ENCODE results near the gene PHACTR4.
A peak's percentile ranks its signal among the peaks of the same experiment; 100 is the strongest.
"Not testable (repeated sequence)": the region's sequence is repeated elsewhere in the genome, so short reads cannot be mapped to it uniquely, and the experiment has no call there.

Gene PHACTR4
- long read RNA-seq, donor 1, full-length matches to known transcripts, result 5 of 10 reads
- long read RNA-seq, donor 1, partial matches to known transcripts, result 5 of 10 reads
- long read RNA-seq, donor 1, other reads (novel, unspliced or antisense), result 0 of 10 reads
- long read RNA-seq, donor 2, full-length matches to known transcripts, result 6 of 6 reads
- long read RNA-seq, donor 2, partial matches to known transcripts, result 0 of 6 reads
- long read RNA-seq, donor 2, other reads (novel, unspliced or antisense), result 0 of 6 reads
- long read RNA-seq, donor 3, full-length matches to known transcripts, result 6 of 6 reads
- long read RNA-seq, donor 3, partial matches to known transcripts, result 0 of 6 reads
- long read RNA-seq, donor 3, other reads (novel, unspliced or antisense), result 0 of 6 reads
- long read RNA-seq, donor 4, full-length matches to known transcripts, result 10 of 15 reads
- long read RNA-seq, donor 4, partial matches to known transcripts, result 5 of 15 reads
- long read RNA-seq, donor 4, other reads (novel, unspliced or antisense), result 0 of 15 reads
- long read RNA-seq, donor 5, full-length matches to known transcripts, result 7 of 20 reads
- long read RNA-seq, donor 5, partial matches to known transcripts, result 13 of 20 reads
- long read RNA-seq, donor 5, other reads (novel, unspliced or antisense), result 0 of 20 reads
- long read RNA-seq, donor 6, transcript PHACTR4-203 (6 exons, 1,421 nt), result major isoform, 5 of 5 reads
- long read RNA-seq, donor 6, partial matches to known transcripts, result 0 of 5 reads
- long read RNA-seq, donor 6, other reads (novel, unspliced or antisense), result 0 of 5 reads
- long read RNA-seq, donor 7, full-length matches to known transcripts, result 3 of 27 reads
- long read RNA-seq, donor 7, partial matches to known transcripts, result 24 of 27 reads
- long read RNA-seq, donor 7, other reads (novel, unspliced or antisense), result 0 of 27 reads
- long read RNA-seq, donor 8, full-length matches to known transcripts, result 10 of 10 reads
- long read RNA-seq, donor 8, partial matches to known transcripts, result 0 of 10 reads
- long read RNA-seq, donor 8, other reads (novel, unspliced or antisense), result 0 of 10 reads

DNA sequence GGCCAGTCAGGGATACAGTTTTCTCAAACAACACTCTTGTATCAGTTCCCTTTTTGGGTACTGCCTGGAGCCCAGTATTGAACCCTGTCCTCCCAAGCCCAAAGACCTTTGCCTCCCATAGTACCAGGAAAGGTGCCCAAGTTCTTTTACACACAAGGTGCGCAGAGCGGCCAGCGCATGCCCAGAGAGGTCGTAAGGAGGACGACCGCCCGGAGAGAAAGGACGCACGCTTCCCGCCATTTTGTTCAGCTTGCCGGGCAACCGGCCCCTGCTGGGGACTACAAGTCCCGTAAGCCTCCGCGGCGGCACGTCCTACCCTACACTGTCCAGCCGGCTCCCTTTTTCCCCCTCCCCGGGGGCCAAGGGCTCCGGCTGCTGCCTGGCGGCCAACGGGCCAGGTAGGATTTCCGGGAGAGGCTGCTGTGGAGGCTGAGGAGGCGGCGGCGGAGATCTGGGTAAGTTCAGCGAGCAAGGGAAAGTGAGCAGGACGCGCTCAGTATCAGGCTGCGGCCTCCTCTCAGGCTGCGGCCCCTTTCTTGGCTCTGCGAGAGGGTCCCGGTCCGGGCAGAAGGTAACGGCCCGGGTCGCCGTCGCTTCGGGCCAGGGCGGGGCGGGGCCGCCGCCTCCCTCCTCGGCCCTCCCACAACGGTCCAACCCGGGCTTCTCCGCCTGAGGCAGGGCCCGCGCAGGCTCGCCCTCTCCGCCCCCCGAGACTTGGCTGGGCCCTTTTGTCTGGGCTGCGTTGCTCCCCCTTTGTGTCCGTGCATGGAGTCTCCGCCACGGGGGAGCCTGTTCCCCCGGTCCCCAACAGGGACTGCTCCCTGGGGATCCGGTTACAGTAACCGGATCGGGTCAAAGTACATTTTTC lies at the start of gene PHACTR4:
Gene PHACTR4 (plus strand): TSS at position 370 of the 868 bp plus-strand sequence. CDS start 37,708 bp downstream, outside the sequence.
- peak; percentile 98 for DNase-seq

DNA sequence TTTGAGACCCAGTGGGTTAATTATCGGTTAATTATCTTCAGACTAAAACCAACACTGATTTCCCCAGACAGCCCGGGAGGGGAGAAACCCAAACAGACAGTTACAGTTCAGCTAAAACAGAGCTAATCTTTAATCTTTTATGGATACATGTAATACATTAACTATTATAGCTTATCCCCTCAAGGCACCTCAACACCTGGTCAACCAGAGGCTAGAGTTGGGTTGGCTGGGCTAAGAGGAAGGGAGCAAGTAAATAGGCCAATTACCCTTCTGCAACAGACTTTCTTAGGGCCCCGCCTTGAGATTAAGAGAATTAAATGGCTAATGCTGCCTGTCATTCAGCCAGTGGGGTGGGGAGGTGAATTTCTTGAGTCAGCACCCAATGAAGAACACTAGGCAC lies 47.3 kb upstream of the PHACTR4 start:
- no peak for DNase-seq

DNA sequence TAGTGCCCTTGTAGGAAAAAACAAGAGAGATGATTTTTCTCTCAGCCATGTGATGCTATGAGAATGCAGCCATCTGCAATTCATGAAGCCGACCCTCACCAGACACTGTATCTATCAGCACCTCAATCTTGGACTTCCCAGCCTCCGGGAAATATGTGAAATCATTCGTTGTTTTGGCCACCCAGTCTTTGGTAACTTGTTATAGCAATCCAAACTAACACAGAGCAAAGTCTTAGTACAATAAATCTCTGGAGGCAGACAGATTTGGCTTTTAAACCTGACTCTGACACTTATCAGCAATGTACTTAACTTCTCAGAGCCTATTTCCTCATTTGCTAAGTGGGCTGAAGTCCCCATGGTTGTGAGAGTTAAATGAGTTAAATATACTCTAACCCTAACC lies 45.8 kb upstream of the PHACTR4 start:
- DNase-seq, result no peak

DNA sequence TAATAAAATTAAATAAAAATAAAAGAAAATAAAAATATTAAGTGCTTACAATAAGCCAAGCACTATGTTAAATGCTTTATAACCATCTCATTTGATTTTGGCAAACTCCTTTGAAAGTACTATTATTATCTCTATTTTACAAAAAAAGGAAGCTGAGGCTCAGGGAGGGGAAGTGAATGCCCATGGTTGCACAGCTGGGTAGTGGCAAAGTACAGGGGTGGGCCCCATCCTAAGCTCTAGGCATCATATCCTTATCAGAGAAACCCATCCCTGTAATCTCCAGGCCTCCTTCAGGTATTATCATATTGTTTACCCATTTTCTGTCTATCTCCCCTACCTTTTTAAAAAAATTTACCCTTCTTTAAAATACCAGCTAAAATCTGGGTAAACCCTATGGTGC lies 43.0 kb upstream of the PHACTR4 start:
- no peak for DNase-seq

DNA sequence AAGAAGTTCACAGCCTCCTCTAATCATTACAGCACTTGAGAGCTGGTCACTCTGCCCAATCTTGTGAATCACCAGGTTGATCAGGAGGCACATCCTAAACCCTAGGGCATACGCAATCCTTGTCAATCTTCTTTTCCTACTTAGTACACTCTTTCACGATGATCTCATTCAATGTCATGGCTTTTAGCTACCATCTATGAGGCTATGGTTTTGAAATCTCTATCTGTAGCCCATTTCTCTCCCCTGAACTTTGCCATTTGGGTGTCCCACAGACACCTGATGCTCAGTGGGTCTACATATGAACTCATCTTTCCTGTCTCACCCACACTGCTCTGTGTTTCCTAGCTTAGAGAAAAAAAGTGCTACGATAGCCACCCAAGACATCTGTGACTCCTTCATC lies 42.6 kb upstream of the PHACTR4 start:
- DNase-seq, result no peak

DNA sequence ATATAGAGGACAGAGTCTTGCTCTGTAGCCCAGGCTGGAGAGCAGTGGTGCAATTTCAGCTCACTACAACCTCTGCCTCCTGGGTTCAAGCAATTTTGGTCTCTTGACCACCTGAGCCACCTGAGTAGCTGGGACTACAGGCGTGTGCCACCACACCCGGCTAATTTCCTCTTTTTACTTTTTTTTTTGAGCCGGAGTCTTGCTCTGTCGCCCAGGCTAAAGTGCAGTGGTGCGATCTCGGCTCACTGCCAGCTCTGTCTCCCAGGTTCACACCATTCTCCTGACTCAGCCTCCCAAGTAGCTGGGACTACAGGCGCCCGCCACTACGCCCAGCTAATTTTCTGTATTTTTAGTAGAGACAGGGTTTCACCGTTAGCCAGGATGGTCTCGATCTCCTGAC lies 42.1 kb upstream of the PHACTR4 start:
- DNase-seq, result not testable (repeated sequence)

DNA sequence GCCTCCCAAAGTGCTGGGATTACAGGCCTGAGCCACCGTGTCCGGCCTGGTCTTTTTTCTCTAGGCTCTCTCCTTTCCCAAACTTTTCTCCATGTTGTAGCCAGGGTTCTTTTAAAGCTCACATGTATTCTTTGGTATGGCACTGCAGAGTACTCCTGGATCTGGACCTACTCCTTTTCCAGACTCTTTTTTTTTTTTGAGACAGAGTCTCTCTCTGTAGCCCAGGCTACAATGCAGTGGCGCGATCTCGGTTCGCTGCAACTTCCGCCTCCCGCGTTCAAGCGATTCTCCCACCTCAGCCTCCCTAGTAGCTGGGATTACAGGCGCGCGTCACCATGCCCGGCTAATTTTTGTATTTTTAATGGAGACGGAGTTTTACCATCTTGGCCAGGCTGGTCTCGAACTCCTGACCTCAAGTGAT lies 41.3 kb upstream of the PHACTR4 start:
- DNase-seq, result no peak

DNA sequence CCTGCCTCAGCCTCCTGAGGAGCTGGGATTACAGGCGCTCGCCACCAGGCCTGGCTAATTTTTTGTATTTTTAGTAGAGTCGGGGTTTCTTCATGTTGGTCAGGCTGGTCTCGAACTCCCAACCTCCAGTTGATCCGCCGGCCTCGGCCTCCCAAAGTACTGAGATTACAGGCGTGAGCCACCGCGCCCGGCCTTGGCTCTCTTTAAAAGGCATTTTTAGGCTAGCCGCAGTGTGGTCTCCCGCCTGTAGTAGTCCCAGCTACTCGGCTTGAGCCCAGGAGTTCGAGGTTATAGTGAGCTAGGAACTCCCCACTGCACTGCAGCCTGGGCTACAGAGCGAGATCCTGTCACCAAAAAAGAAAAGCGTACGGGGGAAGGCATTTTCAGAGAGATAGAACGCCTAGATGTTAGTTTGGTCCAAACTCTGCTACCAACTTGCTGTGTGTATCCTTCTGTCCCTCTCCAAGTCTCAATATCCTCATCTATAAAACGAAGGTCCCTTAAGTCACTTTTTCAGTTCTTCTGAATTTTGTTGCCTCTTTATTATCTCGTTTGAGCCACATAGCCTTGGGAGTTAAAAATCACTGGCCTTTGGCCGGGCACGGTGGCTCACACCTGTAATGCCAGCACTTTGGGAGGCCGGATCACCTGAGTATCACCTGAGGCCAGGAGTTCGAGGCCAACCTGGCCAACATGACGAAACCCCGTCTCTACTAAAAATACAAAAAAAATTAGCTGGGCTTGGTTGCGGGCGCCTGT lies 40.0 kb upstream of the PHACTR4 start:
- peak; percentile 54 for DNase-seq

DNA sequence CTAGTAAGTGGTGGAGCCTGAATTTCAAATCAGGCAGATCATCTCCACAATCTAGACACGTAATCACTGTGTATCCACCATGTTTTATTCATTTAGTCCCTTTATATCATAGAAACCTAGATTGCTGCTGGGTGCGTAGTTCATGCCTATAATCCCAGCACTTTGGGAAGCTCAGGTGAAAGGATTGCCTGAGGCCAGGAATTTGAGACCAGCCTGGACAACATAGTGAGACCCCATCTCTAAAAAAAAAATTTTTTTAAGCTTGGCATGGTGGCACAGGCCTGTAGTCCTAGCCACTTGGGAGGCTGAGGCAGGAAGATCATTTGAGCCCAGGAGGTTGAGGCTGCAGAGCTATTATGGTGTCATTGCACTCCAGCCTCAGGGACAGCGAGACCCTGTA lies 30.6 kb upstream of the PHACTR4 start:
- DNase-seq, result no peak

DNA sequence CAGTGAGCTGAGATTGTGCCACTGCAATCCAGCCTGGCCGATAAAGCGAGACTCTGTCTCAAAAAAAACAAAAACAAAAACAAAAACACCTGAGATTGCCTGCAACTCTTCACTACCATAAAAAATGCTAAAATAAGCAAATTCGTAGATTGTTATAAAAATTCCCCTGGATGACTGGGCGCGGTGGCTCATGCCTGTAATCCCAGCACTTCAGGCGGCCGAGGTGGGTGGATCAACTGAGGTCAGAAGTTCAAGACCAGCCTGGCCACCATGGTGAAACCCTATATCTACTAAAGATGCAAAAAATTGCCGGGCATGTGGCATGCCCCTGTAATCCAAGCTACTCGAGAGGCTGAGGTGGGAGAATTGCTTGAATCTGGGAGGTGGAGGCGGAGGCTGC lies 30.0 kb upstream of the PHACTR4 start:
- no peak for DNase-seq

DNA sequence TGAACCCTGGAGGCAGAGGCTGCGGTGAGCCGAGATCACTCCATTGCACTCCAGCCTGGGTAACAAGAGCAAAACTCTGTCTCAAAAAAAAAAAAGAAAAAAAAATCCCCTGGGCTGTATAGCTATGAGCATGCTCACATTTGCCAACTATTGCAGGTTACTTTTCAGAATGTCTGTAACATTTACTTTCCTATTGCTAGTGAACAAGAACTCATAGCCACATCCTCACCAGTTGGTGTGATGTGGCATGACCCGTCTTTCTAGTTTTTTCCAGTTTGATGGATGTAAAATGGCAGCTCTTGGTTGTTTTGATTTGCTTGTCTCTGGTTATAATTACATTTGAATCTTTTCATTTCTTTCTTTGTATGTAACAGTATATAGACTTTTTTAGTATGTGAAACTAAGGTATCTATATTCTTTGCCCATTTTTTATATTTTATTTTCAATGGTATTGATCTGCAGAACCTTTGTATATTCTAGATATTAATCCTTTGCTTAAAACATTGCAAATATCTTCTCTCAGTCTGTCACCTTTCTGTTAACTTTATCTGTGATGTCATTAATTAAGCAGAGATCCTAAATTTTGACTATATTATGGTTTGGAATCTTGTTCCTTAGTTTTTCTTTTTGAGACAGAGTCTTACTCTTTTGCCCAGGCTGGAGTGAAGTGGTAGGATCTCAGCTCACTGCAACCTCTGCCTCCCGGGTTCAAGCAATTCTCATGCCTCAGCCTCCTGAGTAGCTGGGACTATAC lies 29.1 kb upstream of the PHACTR4 start:
- DNase-seq, result no peak

DNA sequence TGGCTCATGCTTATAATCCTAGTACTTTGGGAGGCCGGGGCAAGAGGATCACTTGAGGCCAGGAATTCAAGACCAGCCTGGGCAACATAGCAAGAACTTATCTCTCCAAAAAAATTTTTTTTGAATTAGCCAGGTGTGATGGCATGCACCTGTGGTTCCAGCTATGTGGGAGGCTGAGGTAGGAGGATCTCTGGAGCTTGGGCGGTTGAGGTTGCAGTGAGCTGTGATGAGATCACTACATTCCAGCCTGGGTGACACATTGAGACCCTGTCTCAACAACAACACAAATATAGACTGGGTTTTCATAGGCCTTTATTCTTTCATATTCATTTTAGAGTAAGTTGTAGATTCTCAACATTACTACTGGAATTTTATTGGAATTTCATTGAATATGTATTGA lies 27.9 kb upstream of the PHACTR4 start:
- DNase-seq, result no peak

DNA sequence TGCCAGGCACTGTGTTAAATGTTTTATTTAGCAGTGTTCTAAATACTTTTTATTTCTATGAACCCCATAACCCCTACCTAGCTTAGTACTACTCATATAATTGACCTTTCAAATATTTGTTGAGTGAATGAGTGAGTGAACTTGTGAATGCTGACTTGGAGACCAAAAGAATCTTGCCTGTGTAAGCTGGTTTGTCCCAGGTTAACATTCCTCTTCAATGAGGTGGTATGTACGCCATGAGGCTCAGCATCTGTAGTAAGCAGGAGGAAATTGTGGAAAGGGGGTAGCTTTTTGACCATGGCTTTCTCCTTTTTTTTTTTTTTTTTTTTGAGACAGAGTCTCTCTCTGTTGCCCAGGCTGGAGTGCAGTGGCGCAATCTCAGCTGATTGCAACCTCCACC lies 26.1 kb upstream of the PHACTR4 start:
- no peak for DNase-seq

DNA sequence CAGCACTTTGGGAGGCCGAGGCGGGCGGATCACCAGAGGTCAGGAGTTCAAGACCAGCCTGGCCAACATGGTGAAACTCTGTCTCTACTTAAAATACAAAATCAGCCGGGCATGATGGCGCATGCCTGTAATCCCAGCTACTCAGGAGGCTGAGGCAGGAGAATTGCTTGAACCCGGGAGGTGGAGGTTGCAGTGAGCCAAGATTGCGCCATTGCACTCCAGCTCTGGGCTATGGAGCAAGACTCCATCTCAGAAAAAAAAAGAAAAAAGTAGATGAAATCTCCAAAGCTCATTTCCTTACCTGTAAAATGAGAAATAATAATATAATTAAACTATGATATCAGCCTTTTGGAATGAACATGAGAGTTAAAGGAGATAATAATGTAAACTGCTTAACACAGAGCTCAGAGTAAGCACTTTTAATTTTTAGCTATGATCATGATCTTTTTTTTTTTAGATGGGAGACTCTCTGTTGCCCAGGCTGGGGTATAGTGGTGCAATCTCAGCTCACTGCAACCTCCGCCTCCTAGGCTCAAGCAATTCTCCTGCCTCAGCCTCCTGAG lies 16.2 kb upstream of the PHACTR4 start:
- not testable (repeated sequence) for DNase-seq

DNA sequence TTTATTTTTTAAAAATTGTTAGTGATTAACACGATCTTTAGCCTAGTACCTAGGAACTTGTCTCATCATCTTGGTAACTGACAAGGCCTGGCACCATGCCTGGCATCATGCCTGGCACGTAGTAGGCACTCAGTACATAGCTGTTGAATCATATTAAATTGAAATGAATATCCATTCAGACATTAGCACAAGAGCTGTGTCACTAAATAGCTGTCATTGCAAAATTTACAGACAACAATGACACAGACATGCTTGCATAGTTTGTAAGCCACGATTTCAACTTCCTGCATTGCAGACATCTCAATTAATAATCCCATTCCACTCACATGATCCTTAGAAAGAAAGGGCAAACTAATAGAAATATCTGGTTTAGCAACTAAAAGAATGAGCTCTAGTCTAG lies 15.4 kb upstream of the PHACTR4 start:
- no peak for DNase-seq

DNA sequence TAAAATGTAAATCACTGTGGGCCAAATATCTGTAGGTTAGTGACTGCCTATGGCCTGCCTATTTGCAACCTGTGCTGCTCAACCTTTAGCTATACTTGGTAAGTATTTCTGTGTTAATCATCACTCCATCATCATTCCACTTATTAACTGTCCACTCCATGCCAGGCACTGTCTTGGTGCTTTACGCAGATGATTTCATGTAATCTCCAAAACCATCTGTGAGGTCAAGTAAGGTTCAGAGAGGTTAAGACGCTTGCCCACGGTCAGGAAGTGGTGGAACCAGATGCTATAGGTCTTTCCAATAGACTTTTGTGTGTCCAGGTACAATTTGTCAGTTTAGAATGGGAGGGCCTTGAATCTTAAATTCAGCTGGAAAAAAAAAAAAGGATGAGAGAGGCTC lies 10.8 kb upstream of the PHACTR4 start:
- DNase-seq, result no peak

DNA sequence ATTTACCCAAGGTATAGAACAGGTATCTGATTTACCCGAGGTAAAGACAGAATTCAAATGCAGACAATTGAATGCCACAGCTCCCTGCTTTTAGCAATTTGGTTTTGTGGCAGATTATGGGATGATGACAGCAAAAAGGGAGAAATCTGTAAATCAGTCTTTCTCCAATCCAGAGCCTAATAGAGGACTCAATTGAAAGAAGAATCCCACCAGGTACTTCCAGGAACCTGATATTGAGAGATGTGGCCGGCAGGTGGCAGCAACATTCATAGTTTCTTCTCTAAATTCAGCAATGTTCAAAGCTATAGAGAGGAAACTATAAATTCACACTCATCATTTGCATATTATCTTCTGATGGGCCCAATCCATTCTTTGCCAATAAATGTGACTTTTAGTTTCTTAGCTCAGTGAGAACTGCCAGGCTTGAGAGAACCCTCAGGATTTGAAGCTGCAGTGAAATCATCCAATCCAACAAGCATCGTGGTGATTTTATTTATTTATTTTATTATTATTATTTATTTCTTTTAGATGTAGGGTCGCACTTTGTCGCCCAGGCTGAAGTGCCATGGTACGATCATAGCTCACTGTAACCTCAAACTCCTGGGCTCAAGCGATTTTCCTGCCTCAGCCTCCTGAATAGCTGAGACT lies 9.8 kb upstream of the PHACTR4 start:
- no peak for DNase-seq

DNA sequence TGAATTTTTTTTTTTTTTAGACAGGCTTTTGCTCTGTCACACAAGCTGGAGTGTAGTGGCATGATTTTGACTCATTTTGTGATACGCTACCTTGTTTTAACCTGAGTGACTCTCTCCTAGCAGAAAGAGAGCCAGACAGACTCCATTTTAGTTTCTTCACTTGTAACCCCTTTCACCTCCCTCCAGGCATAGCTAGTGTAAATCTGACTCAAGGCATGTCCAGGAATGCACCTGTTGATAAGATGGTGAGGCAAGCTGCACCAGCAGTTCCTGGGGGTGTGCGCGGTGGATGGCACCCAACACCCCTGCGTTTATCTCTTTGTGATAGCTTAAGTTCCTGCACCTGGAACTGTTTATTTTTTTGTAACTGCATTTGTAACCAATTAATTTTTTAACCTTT lies 4.7 kb upstream of the PHACTR4 start:
- no peak for DNase-seq

DNA sequence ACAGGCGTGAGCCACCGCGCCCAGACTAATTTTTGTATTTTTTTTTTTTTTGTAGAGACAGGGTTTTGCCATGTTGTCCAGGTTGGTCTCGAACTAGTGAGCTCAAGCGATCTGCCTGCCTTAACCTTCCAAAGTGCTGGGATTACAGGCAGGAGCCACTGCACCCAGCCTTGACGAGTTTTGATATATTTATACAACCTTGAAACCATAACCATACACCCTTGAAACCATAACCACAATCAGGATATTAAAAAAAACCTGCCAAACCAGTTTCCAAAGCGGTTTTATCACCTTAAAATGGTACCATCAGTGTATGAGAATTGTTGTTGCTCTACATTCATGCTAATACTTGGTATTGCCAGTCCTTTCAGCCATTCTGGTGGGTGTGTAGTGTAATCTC lies 3.7 kb upstream of the PHACTR4 start:
- no peak for DNase-seq

DNA sequence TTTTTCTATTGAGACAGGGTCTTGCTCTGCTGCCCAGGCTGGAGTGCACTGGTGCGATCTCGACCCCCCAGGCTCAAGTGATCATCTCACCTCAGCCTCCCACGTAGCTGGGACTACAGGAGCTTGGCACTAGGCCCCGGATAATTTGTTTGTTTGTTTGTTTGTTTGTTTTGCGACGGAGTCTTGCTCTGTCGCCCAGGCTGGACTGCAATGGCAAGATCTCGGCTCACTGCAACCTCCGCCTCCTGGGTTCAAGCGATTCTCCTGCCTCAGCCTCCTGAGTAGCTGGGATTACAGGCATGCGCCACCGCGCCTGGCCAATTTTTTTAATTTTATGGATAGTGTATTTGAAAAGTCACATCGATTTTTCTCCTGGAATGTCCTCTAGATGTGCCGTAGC lies 932 bp upstream of the PHACTR4 start:
- DNase-seq, result not testable (repeated sequence)
